ENCODE data around the gene CLCN5.

GRCh38 chrX:49925176-49925575 lies 2.8 kb downstream of the CLCN5 start:
- TF ChIP-seq CTCF (IDR thresholded peaks at IDR 0.05) (no peak), ZFX (IDR thresholded peaks at IDR 0.05; ENCODE audit: borderline replicate concordance) (no peak)

All from 22Rv1 (cell line).